Thyroid gland (tissue), 4 donors: Measurements from ENCODE around the gene EHD3. TPM values are rescaled to one million over a fixed set of nuclear protein-coding genes. Genes with fewer than 3 reads are reported as not detected.
A peak's percentile ranks its signal among the peaks of the same experiment; 100 is the strongest.

Experiments used
- DNase-seq, 2 donors: peaks; one replicate each; pipeline ENCODE4 v3.0.0-alpha.2; 2019
- H3K27ac ChIP-seq, 3 donors: fragments of 200-600 bp; sonication (generic); 1 replicate in 2 of 3; 2 replicates in 1 of 3; pipeline ENCODE4 v1.5.1; 2016 to 2019; ENCODE audit warnings: mild to moderate bottlenecking in 1 of 3, moderate library complexity in 1 of 3
- H3K27me3 ChIP-seq: fragments of 200-600 bp; sonication (generic); one replicate; pipeline ENCODE4 v1.5.1; 2019
- H3K36me3 ChIP-seq, 2 donors: fragments of 200-600 bp; sonication (generic); one replicate each; pipeline ENCODE4 v1.5.1; 2016 to 2019
- H3K4me1 ChIP-seq, 2 donors: fragments of 200-600 bp; sonication (generic); one replicate each; pipeline ENCODE4 v1.5.1; 2017 to 2019
- H3K4me3 ChIP-seq, 3 donors: fragments of 200-600 bp; sonication (generic); replicated peaks in 1 of 3; 1 replicate in 2 of 3; 2 replicates in 1 of 3; pipeline ENCODE4 v1.5.1; 2016; ENCODE audit warnings: mild to moderate bottlenecking in 1 of 3
- H3K9me3 ChIP-seq: fragments of 200-600 bp; sonication (generic); one replicate; pipeline ENCODE4 v1.5.1; 2017
- CTCF ChIP-seq, 6 experiments: fragments of 200-600 bp in 3 of 6; fragments of 450-650 bp in 3 of 6; sonication (generic) in 3 of 6; IDR thresholded peaks; one replicate each; pipeline ENCODE4 v1.5.1; 2016 to 2019; ENCODE audit warnings: antibody characterized with exemption in 6 of 6, mild to moderate bottlenecking in 2 of 6, inconsistent platforms in 1 of 6, moderate library complexity in 1 of 6
- POLR2A ChIP-seq, 2 donors: fragments of 450-650 bp; IDR thresholded peaks; one replicate each; pipeline ENCODE4 v1.6.1; 2017; ENCODE audit warnings: antibody characterized with exemption in 2 of 2, mild to moderate bottlenecking in 2 of 2, moderate library complexity in 1 of 2
- WGBS, 2 donors: methylation state at CpG; one replicate each; pipeline ENCODE4 v1.1.5; 2017; 5-methylcytosine and 5-hydroxymethylcytosine counted together
- intact Hi-C: fragments of 100-400 bp; cut with DNase I; formaldehyde crosslinking; loops from one replicate; pipeline ENCODE4 v1.15.1; 2023
- total RNA-seq, 4 donors: library from RNA; depleted of rRNA; stranded (reverse); fragments of >200 nt; gene quantifications; one replicate each; pipeline ENCODE4 v1.2.3, GENCODE V29; 2016

Gene EHD3
- total RNA-seq, 4 donors from 2014 or later: 4.2 to 9.2 (median 5.5) TPM

- no peak overlapping the region for H3K4me3 ChIP-seq
- WGBS, 2 donors: 80 to 83% methylated on average over 2 of the region's 2 CpGs
- no peak overlapping the region for H3K27ac ChIP-seq
- H3K4me1 ChIP-seq: no peaks in the 10 kb centered on the region
- DNase-seq: no peak
- TF ChIP-seq POLR2A (IDR thresholded peaks at IDR 0.05) (no peak), CTCF (IDR thresholded peaks at IDR 0.05) (no peak)
- H3K27me3 ChIP-seq: no peaks in the 10 kb centered on the region
- H3K36me3 ChIP-seq: no peaks in the 10 kb centered on the region
- H3K9me3 ChIP-seq: no peaks in the 10 kb centered on the region
- intact Hi-C loops: no loop called here
These were observed 70.9 kb downstream of the EHD3 start for GRCh38 chr2:31304816-31305215.

GRCh38 chr2:31312898-31313297 lies 78.9 kb downstream of the EHD3 start:
- H3K4me1 ChIP-seq: no peaks in the 10 kb centered on the region
- H3K27ac ChIP-seq: no peak overlapping the region
- no peaks in the 10 kb centered on the region for H3K9me3 ChIP-seq
- no peaks in the 10 kb centered on the region for H3K36me3 ChIP-seq
- no peak overlapping the region for H3K4me3 ChIP-seq
- no peak for DNase-seq
- WGBS, 2 donors: 88 to 90% methylated on average over 3 of the region's 3 CpGs
- no peaks in the 10 kb centered on the region for H3K27me3 ChIP-seq
- intact Hi-C loops: no loop called here
- TF ChIP-seq POLR2A (IDR thresholded peaks at IDR 0.05) (no peak), CTCF (IDR thresholded peaks at IDR 0.05) (no peak)

GRCh38 chr2:31314761-31315160 lies 80.8 kb downstream of the EHD3 start:
- 80 to 84% methylated on average over 2 of the region's 2 CpGs for WGBS, 2 donors
- no peak overlapping the region for H3K27ac ChIP-seq
- no peaks in the 10 kb centered on the region for H3K27me3 ChIP-seq
- H3K4me3 ChIP-seq: no peak overlapping the region
- TF ChIP-seq POLR2A (IDR thresholded peaks at IDR 0.05): no peak
- TF ChIP-seq CTCF (IDR thresholded peaks at IDR 0.05): no peak
- intact Hi-C loops: no loop called here
- H3K36me3 ChIP-seq: no peaks in the 10 kb centered on the region
- DNase-seq: no peak
- peaks cover 0 to 3% of the 10 kb centered on the region in 2 donors for H3K4me1 ChIP-seq
- no peaks in the 10 kb centered on the region for H3K9me3 ChIP-seq

GRCh38 chr2:31317396-31317795 lies 83.4 kb downstream of the EHD3 start:
- intact Hi-C loops: no loop called here
- H3K36me3 ChIP-seq: no peaks in the 10 kb centered on the region
- no peak for DNase-seq
- H3K4me1 ChIP-seq: peaks cover 0 to 3% of the 10 kb centered on the region in 2 donors
- no peaks in the 10 kb centered on the region for H3K9me3 ChIP-seq
- no peak overlapping the region for H3K4me3 ChIP-seq
- WGBS, 2 donors: 61 to 76% methylated on average over 3 of the region's 3 CpGs
- TF ChIP-seq POLR2A (IDR thresholded peaks at IDR 0.05) (no peak), CTCF (IDR thresholded peaks at IDR 0.05) (no peak)
- no peaks in the 10 kb centered on the region for H3K27me3 ChIP-seq
- H3K27ac ChIP-seq: no peak overlapping the region

DNA sequence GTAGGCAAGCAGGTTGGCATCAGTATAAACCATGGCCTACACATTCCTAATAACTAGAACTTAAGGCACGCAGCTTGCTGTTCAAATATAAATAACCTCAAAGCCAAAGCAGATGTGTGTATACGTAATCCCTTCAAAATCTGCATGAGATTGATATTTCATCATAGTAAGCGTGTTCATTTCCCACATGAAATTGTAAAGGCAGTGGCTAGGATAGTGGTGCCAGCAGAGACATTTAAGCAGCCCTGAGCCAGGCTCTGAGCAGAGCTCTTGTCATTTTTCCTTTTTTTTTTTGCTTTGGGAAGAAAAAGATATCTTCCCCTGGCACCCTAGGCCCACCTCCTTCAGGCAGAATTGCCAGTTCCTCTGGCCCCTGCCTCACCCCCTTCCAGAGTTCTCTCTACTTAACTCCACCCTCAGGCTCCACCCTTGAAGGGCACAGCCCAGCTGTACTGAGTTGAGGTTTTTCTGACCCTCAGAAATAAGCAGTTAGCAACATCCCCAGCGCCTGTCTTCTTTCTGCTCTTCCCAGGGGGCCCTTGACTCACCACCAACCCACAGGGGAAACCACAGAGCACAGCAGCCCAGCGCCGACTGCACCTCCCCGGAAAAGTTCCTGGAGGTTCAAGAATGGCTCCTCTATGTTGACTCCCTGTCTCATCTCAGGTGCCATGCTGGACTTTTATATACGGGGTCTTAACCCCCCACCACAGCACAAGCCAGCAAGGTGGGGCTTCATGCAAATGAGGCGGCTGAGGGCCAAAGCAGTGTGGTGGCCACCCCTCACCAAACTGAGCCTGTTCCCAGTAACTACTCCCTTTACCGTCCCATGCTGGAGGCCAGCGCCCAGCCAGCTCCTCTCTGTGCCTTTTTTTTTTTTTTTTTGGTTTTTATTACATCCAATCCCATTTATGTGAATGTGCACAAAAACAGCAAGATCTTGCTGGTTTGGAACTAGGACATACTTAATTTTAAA lies 84.7 kb downstream of the EHD3 start:
- H3K36me3 ChIP-seq: no peaks in the 10 kb centered on the region
- intact Hi-C loops: no loop called here
- H3K9me3 ChIP-seq: no peaks in the 10 kb centered on the region
- 84 to 85% methylated on average over 11 of the region's 11 CpGs for WGBS, 2 donors
- DNase-seq: no peak
- no peaks in the 10 kb centered on the region for H3K27me3 ChIP-seq
- H3K27ac ChIP-seq: peak overlapping the region in 1 of 3 donors; percentile 24
- no peak for TF ChIP-seq POLR2A (IDR thresholded peaks at IDR 0.05)
- no peak for TF ChIP-seq CTCF (IDR thresholded peaks at IDR 0.05)
- no peak overlapping the region for H3K4me3 ChIP-seq
- H3K4me1 ChIP-seq: peaks cover 0 to 3% of the 10 kb centered on the region in 2 donors
